Spleen (tissue), 11 donors: Measurements from ENCODE around the gene GAL3ST2. TPM values are rescaled to one million over a fixed set of nuclear protein-coding genes. Genes with fewer than 3 reads are reported as not detected.

Experiments used
- DNase-seq: peaks from one replicate; pipeline ENCODE4 v3.0.0-alpha.2; 2020
- H3K27ac ChIP-seq, 8 donors: fragments of 200-600 bp; sonication (generic) in 7 of 8; 1 replicate in 4 of 8; 2 replicates in 4 of 8; pipeline versions ENCODE4 v1.5.0 to v1.8.0; 2016 to 2021; ENCODE audit warnings: inconsistent platforms in 4 of 8, mild to moderate bottlenecking in 4 of 8, moderate library complexity in 1 of 8
- H3K27me3 ChIP-seq, 7 donors: fragments of 200-600 bp; sonication (generic) in 6 of 7; replicated peaks in 1 of 7; 1 replicate in 4 of 7; 2 replicates in 3 of 7; pipeline versions ENCODE4 v1.5.0 to v1.8.0; 2016 to 2021; ENCODE audit warnings: inconsistent platforms in 3 of 7, mild to moderate bottlenecking in 1 of 7
- H3K36me3 ChIP-seq, 6 donors: fragments of 200-600 bp; sonication (generic) in 5 of 6; 1 replicate in 4 of 6; 2 replicates in 2 of 6; pipeline versions ENCODE4 v1.5.0 to v1.8.0; 2016 to 2021; ENCODE audit warnings: inconsistent platforms in 2 of 6
- H3K4me1 ChIP-seq, 6 donors: fragments of 200-600 bp; sonication (generic) in 5 of 6; 1 replicate in 3 of 6; 2 replicates in 3 of 6; pipeline versions ENCODE4 v1.5.0 to v1.8.0; 2016 to 2021; ENCODE audit warnings: inconsistent platforms in 3 of 6
- H3K4me3 ChIP-seq, 8 donors: fragments of 200-600 bp; sonication (generic) in 7 of 8; 1 replicate in 4 of 8; 2 replicates in 4 of 8; pipeline versions ENCODE4 v1.5.0 to v1.8.0; 2016 to 2021; ENCODE audit warnings: inconsistent platforms in 4 of 8, mild to moderate bottlenecking in 4 of 8, moderate library complexity in 2 of 8
- H3K9me3 ChIP-seq, 8 donors: fragments of 200-600 bp; sonication (generic) in 7 of 8; 1 replicate in 4 of 8; 2 replicates in 4 of 8; pipeline versions ENCODE4 v1.5.0 to v1.8.0; 2016 to 2021; ENCODE audit warnings: inconsistent platforms in 4 of 8
- POLR2A ChIP-seq, 3 donors: fragments of 450-650 bp; IDR thresholded peaks; one replicate each; pipeline ENCODE4 v1.5.1; 2017; ENCODE audit warnings: antibody characterized with exemption in 3 of 3, mild to moderate bottlenecking in 1 of 3
- POLR2AphosphoS5 ChIP-seq, 3 donors: sonication (generic); formaldehyde crosslinking; IDR thresholded peaks; one replicate each; pipeline ENCODE4 v1.5.1; 2017; ENCODE audit warnings: antibody characterized with exemption in 3 of 3
- WGBS, 5 donors: extraction: QIAGEN DNeasy Blood & Tissue Kit in 3 of 5; methylation state at CpG; one replicate each; pipeline versions ENCODE4 v1.1.5 to v1.1.7; 2013 to 2018; 5-methylcytosine and 5-hydroxymethylcytosine counted together
- intact Hi-C: fragments of 100-400 bp; cut with DNase I; formaldehyde crosslinking; loops from one replicate; pipeline ENCODE4 v1.15.0; 2023; ENCODE audit warnings: low total_unique reads
- polyA plus RNA-seq, 3 donors: library from polyadenylated mRNA; stranded (reverse); fragments of 200-250 nt; gene quantifications; one replicate each; pipeline ENCODE4 v1.2.1, GENCODE V29; 2013
- total RNA-seq, 7 donors: library from RNA; depleted of rRNA in 3 of 7; stranded (reverse); fragments of >200 nt in 3 of 7; fragmentation: NEBNext Ultra II Directional in 4 of 7; extraction: Animal tissue kit (Norgen Biotek cat#: 25700) in 4 of 7; gene quantifications; one replicate each; pipeline versions ENCODE4 v1.1.0 to v1.2.1, GENCODE V29; 2016 to 2021
- TF ChIP-seq, protein P1 (sequence below), 11 experiments: fragments of 200-600 bp in 7 of 11; fragments of 450-650 bp in 4 of 11; sonication (generic) in 4 of 11; IDR thresholded peaks in 8 of 11; conservative IDR thresholded peaks in 3 of 11; 1 replicate in 7 of 11; 2 replicates in 4 of 11; pipeline versions ENCODE4 v1.4.0 to v1.8.0; 2016 to 2021; ENCODE audit warnings: antibody characterized with exemption in 11 of 11, inconsistent platforms in 4 of 11, mild to moderate bottlenecking in 1 of 11
- donor health status: healthy with polysubstance abuse.
- donor health status: DM: no; HTN: no; CAD: no; lungs with moderate emphysema.
- donor health status: DM: no; HTN: no; CAD: no.
- donor health status: Bipolar disorder and iron deficiency.
- donor health status: healthy.
- donor health status: DM: no; HTN: no; CAD: no.
- donor health status: DM: yes; HTN: yes; CAD: no.

The GAL3ST2 gene
- total and polyA plus RNA-seq, 10 donors: 0.25 to 0.85 TPM; not detected in 8

DNA sequence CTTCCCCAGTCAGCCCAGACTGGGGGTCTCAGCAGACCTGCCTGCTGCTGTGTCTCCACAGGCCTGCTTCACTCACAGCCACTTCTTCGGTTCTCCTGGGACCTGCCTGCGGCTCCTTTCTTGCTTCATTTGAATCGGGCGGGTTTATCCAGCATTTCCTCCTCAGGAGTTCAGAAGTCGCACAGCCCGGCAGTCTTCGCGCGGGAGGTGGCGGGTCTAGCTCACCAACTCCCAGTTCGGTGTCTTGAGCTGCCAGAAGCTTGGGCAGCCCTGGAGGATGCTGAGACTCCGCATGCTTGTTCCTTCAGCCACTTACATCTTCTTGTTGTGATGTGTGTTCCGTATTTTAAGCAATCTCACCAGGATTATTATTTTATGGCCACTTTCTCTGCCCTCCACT lies 31.3 kb upstream of the GAL3ST2 start:
- H3K36me3 ChIP-seq: peaks cover 0 to 76% (median 38%) of the 10 kb centered on the region in 6 donors
- no peak overlapping the region for H3K4me3 ChIP-seq
- TF ChIP-seq POLR2AphosphoS5 (IDR thresholded peaks at IDR 0.05): no peak
- TF ChIP-seq, protein P1, sequence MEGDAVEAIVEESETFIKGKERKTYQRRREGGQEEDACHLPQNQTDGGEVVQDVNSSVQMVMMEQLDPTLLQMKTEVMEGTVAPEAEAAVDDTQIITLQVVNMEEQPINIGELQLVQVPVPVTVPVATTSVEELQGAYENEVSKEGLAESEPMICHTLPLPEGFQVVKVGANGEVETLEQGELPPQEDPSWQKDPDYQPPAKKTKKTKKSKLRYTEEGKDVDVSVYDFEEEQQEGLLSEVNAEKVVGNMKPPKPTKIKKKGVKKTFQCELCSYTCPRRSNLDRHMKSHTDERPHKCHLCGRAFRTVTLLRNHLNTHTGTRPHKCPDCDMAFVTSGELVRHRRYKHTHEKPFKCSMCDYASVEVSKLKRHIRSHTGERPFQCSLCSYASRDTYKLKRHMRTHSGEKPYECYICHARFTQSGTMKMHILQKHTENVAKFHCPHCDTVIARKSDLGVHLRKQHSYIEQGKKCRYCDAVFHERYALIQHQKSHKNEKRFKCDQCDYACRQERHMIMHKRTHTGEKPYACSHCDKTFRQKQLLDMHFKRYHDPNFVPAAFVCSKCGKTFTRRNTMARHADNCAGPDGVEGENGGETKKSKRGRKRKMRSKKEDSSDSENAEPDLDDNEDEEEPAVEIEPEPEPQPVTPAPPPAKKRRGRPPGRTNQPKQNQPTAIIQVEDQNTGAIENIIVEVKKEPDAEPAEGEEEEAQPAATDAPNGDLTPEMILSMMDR (IDR thresholded peaks at IDR 0.05 in 8 of 11, conservative IDR thresholded peaks at IDR 0.05 in 3 of 11): no peak
- TF ChIP-seq POLR2A (IDR thresholded peaks at IDR 0.05): no peak
- no peak overlapping the region for H3K27ac ChIP-seq
- H3K27me3 ChIP-seq: no peaks in the 10 kb centered on the region
- whole genome bisulfite sequencing, 5 donors: 92 to 98% (median 96%) methylated on average over 13 of the region's 13 CpGs
- no peak for DNase-seq
- peaks cover 0 to 10% (median 0%) of the 10 kb centered on the region in 8 donors for H3K9me3 ChIP-seq
- peaks cover 0 to 18% (median 12%) of the 10 kb centered on the region in 6 donors for H3K4me1 ChIP-seq
- intact Hi-C loops: no loop called here

DNA sequence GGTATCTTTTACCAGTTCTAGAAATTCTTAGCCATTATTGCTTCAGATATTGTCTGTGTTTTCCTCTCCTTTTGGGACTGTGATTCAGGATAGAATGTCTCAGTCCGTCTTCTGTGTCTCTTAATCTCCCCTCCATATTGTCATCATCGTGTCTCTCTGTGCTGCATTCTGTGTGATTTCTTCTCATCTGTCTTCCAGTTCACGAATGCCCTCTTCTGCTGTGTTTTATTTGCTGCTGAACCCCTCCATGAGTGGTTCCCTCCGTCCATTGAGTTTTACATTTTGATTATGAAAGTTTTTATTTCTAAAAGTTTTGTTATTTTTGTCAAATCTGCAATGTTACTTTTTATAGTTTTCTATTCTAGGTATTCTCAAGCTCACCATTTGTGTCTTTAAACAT lies 30.5 kb upstream of the GAL3ST2 start:
- Histone ChIP-seq H3K27ac (no peak overlapping the region), H3K9me3 (peaks cover 0 to 10% (median 0%) of the 10 kb centered on the region in 8 donors), H3K27me3 (no peaks in the 10 kb centered on the region), H3K4me1 (peaks cover 0 to 10% (median 7%) of the 10 kb centered on the region in 6 donors), H3K36me3 (peaks cover 0 to 84% (median 40%) of the 10 kb centered on the region in 6 donors), H3K4me3 (no peak overlapping the region)
- intact Hi-C loops: no loop called here
- no peak for DNase-seq
- WGBS, 5 donors: 93 to 98% (median 96%) methylated on average over 4 of the region's 4 CpGs
- no peak for TF ChIP-seq POLR2AphosphoS5 (IDR thresholded peaks at IDR 0.05)
- TF ChIP-seq, protein P1 (IDR thresholded peaks at IDR 0.05 in 8 of 11, conservative IDR thresholded peaks at IDR 0.05 in 3 of 11): no peak
- TF ChIP-seq POLR2A (IDR thresholded peaks at IDR 0.05): no peak

DNA sequence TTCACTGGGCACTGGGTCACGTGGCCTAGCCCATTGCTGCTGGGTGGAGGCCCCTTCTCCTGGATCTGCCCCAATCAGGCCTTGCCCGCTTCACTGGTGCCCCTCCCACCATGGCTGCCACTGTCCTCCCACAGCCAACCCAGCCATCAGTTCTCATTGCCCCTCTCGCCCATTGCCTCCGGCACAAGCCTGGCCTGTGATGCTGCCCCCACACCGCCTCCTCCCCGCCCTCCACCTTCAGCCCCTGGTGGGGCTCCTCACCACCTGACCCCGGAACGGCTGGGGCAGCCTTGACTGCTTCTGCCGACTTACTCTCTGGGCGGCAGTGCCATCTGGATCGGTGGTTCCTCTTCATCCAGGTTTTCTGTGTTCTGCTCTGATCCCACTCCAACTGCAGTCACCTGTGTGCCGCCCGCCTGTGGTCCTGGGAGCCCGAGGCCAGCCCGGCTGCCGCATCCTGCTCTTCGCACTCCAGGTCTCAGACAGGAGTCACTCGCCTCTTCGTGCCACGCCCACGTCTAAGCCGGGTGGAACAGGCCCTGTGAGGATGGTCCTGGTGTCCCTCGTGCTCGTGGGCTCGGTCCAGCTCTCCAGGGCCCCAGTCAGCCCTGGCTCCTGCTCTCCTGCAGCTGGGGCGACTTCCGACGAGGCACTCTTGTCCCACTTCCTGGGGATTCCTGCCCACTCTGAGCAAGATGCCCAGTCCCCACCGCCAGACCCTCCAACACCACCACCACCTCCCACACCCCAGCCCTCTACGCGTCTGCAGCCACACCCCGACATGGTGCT lies 28.0 kb upstream of the GAL3ST2 start:
- H3K36me3 ChIP-seq: peaks cover 0 to 97% (median 41%) of the 10 kb centered on the region in 6 donors
- peaks cover 0 to 7% (median 2%) of the 10 kb centered on the region in 6 donors for H3K4me1 ChIP-seq
- 92 to 96% (median 92%) methylated on average over 30 to 32 of the region's 32 CpGs for WGBS, 5 donors
- TF ChIP-seq POLR2A (IDR thresholded peaks at IDR 0.05): no peak
- TF ChIP-seq, protein P1 (IDR thresholded peaks at IDR 0.05 in 8 of 11, conservative IDR thresholded peaks at IDR 0.05 in 3 of 11): no peak
- peak in 1 of 3 donors; percentile 18 for TF ChIP-seq POLR2AphosphoS5 (IDR thresholded peaks at IDR 0.05)
- H3K9me3 ChIP-seq: peaks cover 0 to 10% (median 0%) of the 10 kb centered on the region in 8 donors
- intact Hi-C loops: no loop called here
- no peak overlapping the region for H3K4me3 ChIP-seq
- H3K27ac ChIP-seq: no peak overlapping the region
- no peaks in the 10 kb centered on the region for H3K27me3 ChIP-seq
- DNase-seq: no peak

DNA sequence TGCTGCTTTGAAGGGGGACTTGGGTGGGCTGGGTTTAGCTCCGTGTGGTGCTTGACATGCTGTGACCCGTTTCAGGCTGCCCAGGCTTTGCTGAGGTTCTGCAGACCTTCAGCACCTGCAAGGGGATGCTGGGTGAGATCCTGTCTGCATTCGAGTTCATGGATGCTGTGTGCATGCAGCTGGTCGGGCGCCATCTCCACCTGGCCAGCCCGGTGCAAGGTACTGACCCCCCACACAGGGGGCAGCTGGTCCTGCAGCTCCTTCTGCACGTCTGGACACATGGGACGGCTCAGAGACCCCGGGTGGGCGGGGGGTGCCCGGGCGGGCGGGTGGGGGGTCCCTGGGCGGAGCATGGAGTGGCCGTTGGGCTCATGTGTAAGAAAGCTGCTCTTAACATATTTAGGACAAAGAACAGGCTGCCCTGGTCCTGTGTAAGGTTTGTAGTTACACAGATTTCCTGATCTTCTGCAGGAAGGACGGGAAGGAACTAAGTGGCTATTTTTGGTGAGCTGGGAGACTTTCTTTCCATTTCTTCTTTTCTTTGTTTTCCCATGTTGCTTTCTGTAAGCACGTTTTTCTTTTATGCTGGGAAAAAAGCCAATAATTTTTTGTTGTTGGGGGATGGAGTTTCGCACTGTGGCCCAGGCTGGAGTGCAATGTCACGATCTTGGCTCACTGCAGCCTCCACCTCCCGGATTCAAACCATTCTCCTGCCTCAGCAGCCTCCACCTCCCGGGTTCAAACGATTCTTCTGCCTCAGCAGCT lies 26.4 kb upstream of the GAL3ST2 start:
- 63 to 83% (median 70%) methylated on average over 16 to 22 of the region's 22 CpGs for WGBS, 5 donors
- no peak overlapping the region for H3K27ac ChIP-seq

More for the DNA sequence above, 26.4 kb upstream of the GAL3ST2 start:
- DNase-seq: no peak
- Histone ChIP-seq H3K36me3 (peaks cover 0 to 97% (median 32%) of the 10 kb centered on the region in 6 donors), H3K9me3 (peaks cover 0 to 10% (median 0%) of the 10 kb centered on the region in 8 donors), H3K4me1 (peaks cover 0 to 7% (median 2%) of the 10 kb centered on the region in 6 donors), H3K4me3 (no peak overlapping the region), H3K27me3 (no peaks in the 10 kb centered on the region)
- no peak for TF ChIP-seq POLR2A (IDR thresholded peaks at IDR 0.05)
- no peak for TF ChIP-seq POLR2AphosphoS5 (IDR thresholded peaks at IDR 0.05)
- TF ChIP-seq, protein P1 (IDR thresholded peaks at IDR 0.05 in 8 of 11, conservative IDR thresholded peaks at IDR 0.05 in 3 of 11): no peak
- intact Hi-C loops: no loop called here
